BJ (cell line): Measurements from ENCODE around the gene NTF3. TPM values are rescaled to one million over a fixed set of nuclear protein-coding genes. Genes with fewer than 3 reads are reported as not detected.

Source experiments
- CTCF ChIA-PET: fragments of 350-600 bp; formaldehyde crosslinking; extraction: SDS; loops from one replicate; lab custom pipeline; 2021; ENCODE audit warnings: antibody characterized with exemption, inconsistent platforms; lab: Yijun Ruan, JAX
- POLR2A ChIA-PET: fragments of 300-600 bp; sonication (Branson Sonifier 250); formaldehyde crosslinking; extraction: SDS; loops from one replicate; lab custom pipeline; 2021; ENCODE audit warnings: antibody characterized with exemption; lab: Charles Lee
- DNase-seq: peaks from one replicate; pipeline ENCODE4 v3.0.0-alpha.2; 2011; ENCODE audit warnings: low read depth
- H3K27me3 ChIP-seq: 2 replicates; pipeline ENCODE4 v1.6.0; 2011; ENCODE audit warnings: low read length; ENCODE audit not compliant: control insufficient read depth, insufficient read depth
- H3K36me3 ChIP-seq: 2 replicates; pipeline ENCODE4 v1.5.1; 2011; ENCODE audit warnings: low read length; ENCODE audit not compliant: control insufficient read depth, insufficient read depth
- H3K4me3 ChIP-seq: 2 replicates; pipeline ENCODE4 v1.5.1; 2011; ENCODE audit warnings: low read depth, mild to moderate bottlenecking, control low read depth, low read length
- CTCF ChIP-seq: IDR thresholded peaks from 2 replicates; pipeline ENCODE4 v1.5.1; 2011; ENCODE audit warnings: low read depth, mild to moderate bottlenecking, control low read depth, inconsistent platforms, low read length, moderate library complexity; ENCODE audit not compliant: insufficient read depth
- polyA plus RNA-seq: library from polyadenylated mRNA; depleted of rRNA; stranded (reverse); fragments of >200 nt; gene quantifications from 2 replicates; pipeline ENCODE4 v1.2.3, GENCODE V29; 2011

Gene NTF3
- polyA plus RNA-seq, 1 experiment = 12.5 TPM

- ChIA-PET POLR2A (no interaction called here), CTCF (interaction anchor here (1.0 kb wide), 1 partner anchor 8 kb away, joined by 4 read pairs; no protein-coding TSS in a partner anchor)
- Histone ChIP-seq H3K27me3 (no peaks in the 10 kb centered on the region), H3K36me3 (no peaks in the 10 kb centered on the region), H3K4me3 (no peak overlapping the region)
- DNase-seq = no peak
- no peak for TF ChIP-seq CTCF
Measured at GRCh38 chr12:5489017-5489416, 57.1 kb downstream of the NTF3 start.

GRCh38 chr12:5489760-5490406 lies 58.0 kb downstream of the NTF3 start:
- Histone ChIP-seq H3K4me3 (no peak overlapping the region), H3K27me3 (no peaks in the 10 kb centered on the region), H3K36me3 (peaks cover 2% of the 10 kb centered on the region; the same call in 1 of the 2 replicates)
- POLR2A ChIA-PET = no interaction called here
- DNase-seq = no peak
- TF ChIP-seq CTCF = no peak
- CTCF ChIA-PET = interaction anchor here (0.7 kb wide), 1 partner anchor 21 kb away, joined by 3 read pairs; no protein-coding TSS in a partner anchor

GRCh38 chr12:5492562-5492961 lies 60.7 kb downstream of the NTF3 start:
- DNase-seq = no peak
- Histone ChIP-seq H3K27me3 (no peaks in the 10 kb centered on the region), H3K36me3 (peaks cover 2% of the 10 kb centered on the region; the same call in 1 of the 2 replicates), H3K4me3 (no peak overlapping the region)
- TF ChIP-seq CTCF = no peak
- CTCF ChIA-PET = interaction anchor here (1.1 to 2.0 kb wide), 4 partner anchors 18 to 49 kb away, joined by 3 to 5 read pairs (median 4); no protein-coding TSS in a partner anchor
- POLR2A ChIA-PET = no interaction called here

- CTCF ChIA-PET = interaction anchor here (1.1 to 2.0 kb wide), 4 partner anchors 18 to 50 kb away, joined by 3 to 5 read pairs (median 4); no protein-coding TSS in a partner anchor
- POLR2A ChIA-PET = no interaction called here
- H3K36me3 ChIP-seq = peaks cover 2% of the 10 kb centered on the region; the same call in 1 of the 2 replicates
- no peak overlapping the region for H3K4me3 ChIP-seq
- no peak for TF ChIP-seq CTCF
- no peak for DNase-seq
- H3K27me3 ChIP-seq = no peaks in the 10 kb centered on the region
Measured at GRCh38 chr12:5493018-5493417, 61.1 kb downstream of the NTF3 start.

- CTCF ChIA-PET = no interaction called here
- Histone ChIP-seq H3K36me3 (peaks cover 2% of the 10 kb centered on the region; the same call in 1 of the 2 replicates), H3K4me3 (no peak overlapping the region), H3K27me3 (no peaks in the 10 kb centered on the region)
- no peak for TF ChIP-seq CTCF
- POLR2A ChIA-PET = no interaction called here
- DNase-seq = no peak
Measured at GRCh38 chr12:5494343-5494742, 62.4 kb downstream of the NTF3 start.
